Vagina (tissue), 2 donors: Measurements from ENCODE around the gene PLXDC1.

Experiments used
- CTCF ChIP-seq, 3 experiments: fragments of 450-650 bp in 2 of 3; fragments of 200-600 bp in 1 of 3; sonication (generic) in 1 of 3; IDR thresholded peaks; one replicate each; pipeline ENCODE4 v1.5.1; 2017 to 2019; ENCODE audit warnings: antibody characterized with exemption in 3 of 3, mild to moderate bottlenecking in 2 of 3, moderate library complexity in 2 of 3
- POLR2A ChIP-seq, 2 donors: fragments of 450-650 bp; IDR thresholded peaks; one replicate each; pipeline ENCODE4 v1.6.1; 2017; ENCODE audit warnings: antibody characterized with exemption in 2 of 2, mild to moderate bottlenecking in 2 of 2, moderate library complexity in 2 of 2
- POLR2AphosphoS5 ChIP-seq, 2 donors: sonication (generic); formaldehyde crosslinking; IDR thresholded peaks; one replicate each; pipeline ENCODE4 v1.9.0; 2017; ENCODE audit warnings: antibody characterized with exemption in 2 of 2, mild to moderate bottlenecking in 2 of 2, low read depth in 1 of 2; ENCODE audit not compliant: insufficient read depth in 1 of 2

DNA sequence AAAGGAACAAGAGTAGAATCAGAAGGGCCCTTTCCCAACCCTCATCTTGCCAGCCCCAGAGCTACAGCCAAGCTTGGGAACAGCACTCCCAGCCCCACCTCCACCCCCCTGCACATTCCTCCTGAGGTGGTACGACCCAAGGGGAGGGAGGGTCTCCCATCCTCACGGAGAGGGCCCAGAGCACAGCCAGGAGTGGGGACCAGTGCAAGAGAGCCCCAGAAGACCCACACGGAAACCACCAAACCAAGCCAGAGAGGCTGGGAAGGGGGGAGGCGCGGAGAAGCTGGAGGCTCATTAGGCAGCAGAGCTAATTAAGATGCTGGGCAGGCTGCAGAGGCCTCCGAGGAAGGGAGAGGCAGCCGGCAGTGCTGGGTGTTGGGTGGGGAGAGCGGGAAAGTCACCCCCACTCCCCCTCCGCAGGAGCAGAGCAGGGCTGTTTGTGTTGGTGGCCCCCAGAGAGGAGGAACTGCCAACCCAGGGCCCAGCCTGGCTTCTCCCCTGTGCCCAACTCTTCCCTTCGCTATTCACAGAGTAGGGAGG is 43.6 kb upstream of the PLXDC1 start:
- no peak for TF ChIP-seq POLR2A (IDR thresholded peaks at IDR 0.05)
- no peak for TF ChIP-seq POLR2AphosphoS5 (IDR thresholded peaks at IDR 0.05; ENCODE audit: insufficient read depth in 1 of 2, low read depth in 1 of 2)
- TF ChIP-seq CTCF (IDR thresholded peaks at IDR 0.05) = no peak
